Stimulated activated CD4-positive, alpha-beta T cell treated with anti-CD3 and anti-CD28 coated beads, Interleukin-1b, Interleukin-23, amount 100 ng/mL, for 48 hours (primary cell): Measurements from ENCODE around the gene ZNF581.

ENCODE experiments used
- DNase-seq: peaks from one replicate; pipeline ENCODE4 v3.0.0-alpha.2; 2020

Gene ZNF581

DNA sequence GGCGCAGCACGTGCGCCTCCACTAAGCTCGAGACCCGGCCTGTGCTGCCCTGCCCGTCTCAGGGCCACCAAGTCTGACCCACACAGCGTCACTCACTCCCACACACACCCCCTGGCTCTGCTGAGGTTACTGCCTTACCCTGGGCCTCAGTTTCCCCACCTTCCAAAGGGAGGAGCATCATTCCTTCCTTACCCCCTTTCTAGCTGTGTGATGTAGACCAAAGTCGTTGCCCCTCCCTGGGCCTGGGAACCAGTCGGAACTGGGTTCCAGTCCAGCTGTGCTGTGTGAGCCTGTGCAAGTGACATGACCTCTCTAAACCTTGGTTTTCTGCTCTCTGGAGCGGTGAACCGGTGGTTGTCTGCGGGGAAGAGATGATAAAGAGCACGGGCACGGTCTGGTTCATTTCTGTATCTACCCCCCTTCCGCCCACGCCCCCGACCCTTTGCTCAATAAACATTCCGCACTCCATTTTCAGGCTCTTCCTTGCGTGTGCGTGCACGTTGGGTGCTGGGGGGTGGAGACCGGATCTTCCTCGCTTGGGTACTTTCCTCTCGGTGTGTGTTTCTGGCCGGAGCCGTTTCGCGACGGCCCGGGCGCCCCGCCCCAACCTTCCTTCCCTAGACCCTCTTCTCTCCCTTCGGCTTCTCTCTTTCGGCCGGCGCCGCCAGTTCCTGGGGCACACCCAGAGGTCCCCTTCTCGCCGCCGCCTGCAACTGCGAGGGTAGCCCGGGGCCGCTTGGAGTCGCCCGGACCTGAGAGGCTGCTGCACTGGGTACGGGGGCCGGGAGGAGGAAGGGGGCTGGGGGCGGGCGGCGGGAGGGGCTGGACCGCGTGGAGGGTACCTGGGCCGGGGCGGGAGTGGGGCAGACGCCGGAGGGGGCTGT, at the start of gene ZNF581:
Gene ZNF581, plus strand, starts transcription at position 647 of the 884 bp plus-strand sequence. CDS start 923 bp downstream, outside the sequence.
- peak; percentile 87 for DNase-seq

- DNase-seq, result no peak
Measured at GRCh38 chr19:55594996-55595545, 48.4 kb upstream of the ZNF581 start.

- no peak for DNase-seq
Measured at GRCh38 chr19:55596304-55596703, 47.1 kb upstream of the ZNF581 start.

DNA sequence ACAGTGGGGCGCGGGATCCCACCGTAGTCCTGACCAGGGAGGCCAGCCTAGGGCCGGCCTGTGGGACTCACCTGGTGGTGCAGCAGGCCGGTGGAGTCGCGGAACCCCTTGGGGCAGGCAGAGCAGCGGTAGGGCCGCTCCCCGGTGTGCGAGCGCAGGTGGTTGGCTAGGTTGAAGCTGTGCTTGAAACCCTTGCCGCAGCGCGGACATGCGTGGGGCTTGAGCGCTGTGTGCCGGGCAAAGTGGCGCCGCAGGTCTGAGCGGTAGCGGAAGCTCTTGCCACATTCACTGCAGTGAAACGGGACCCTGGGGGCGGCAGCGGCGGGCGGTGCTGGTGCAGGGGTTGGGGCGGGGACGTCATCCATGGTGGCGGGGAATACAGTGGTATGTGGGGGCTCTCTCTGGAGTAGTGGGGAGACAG, 45.9 kb upstream of the ZNF581 start:
- no peak for DNase-seq

DNA sequence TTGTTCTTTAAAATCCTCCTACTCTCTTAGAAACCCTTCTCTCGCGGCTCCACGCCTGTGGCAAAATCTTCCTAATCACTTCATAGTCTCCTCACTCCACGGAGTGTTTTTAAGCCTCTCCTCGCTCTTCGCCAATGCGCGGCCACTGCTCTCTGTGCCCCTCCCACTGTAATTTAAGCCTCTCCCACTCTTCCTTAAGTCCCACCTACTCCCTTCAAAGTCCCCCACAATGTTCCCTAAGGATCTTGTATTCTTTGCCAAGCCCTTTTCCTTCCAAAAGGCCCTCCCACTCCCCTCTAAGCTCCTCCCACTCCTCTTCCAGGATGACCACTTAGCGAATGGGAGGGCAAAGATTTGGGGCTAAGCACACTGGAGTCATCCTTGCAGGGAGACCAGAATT, 45.4 kb upstream of the ZNF581 start:
- DNase-seq, result no peak

DNA sequence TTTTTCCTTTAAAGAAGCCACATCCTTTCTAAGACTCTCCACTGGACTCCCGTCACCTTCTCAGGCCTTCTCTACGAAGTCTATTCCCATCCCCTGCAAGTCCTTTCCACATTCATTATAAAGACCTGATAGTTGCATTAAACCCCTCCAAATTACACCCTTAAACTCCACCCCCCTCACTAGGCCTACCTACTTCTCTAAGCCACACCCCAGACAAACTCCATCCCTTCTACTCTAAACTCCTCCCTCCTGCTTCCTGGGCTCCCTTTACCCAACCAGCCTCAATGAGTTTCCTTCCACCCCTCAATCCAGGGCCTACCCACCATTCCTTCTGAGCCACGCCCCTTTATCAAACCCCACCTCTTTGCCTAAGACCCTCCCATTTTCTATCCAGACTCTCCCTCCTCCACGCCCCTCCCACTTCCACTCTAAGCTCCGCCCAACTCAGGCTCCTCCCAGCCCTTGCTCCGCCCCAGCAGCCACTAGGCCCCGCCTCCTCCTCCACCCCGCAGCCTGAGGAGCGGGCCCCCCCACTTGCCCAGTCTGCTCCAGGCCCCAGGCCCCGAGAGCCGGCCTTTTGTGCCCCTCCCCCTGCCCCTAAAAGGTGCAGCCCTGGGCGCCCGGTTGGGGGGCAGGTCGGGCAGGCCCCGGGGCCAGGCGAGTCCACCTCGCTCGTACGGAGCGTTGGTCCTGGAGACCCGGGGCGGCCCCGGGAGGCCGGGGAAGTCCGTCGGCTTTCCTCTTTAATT, 44.6 kb upstream of the ZNF581 start:
- peak; percentile 97 for DNase-seq

- peak; percentile 98 for DNase-seq
Measured at GRCh38 chr19:55599468-55599841, 44.0 kb upstream of the ZNF581 start, which contains the start of gene FIZ1. TSS of gene FIZ1 (minus strand) at chr19:55599517. CDS start at chr19:55597865, 1,652 bp downstream.

DNA sequence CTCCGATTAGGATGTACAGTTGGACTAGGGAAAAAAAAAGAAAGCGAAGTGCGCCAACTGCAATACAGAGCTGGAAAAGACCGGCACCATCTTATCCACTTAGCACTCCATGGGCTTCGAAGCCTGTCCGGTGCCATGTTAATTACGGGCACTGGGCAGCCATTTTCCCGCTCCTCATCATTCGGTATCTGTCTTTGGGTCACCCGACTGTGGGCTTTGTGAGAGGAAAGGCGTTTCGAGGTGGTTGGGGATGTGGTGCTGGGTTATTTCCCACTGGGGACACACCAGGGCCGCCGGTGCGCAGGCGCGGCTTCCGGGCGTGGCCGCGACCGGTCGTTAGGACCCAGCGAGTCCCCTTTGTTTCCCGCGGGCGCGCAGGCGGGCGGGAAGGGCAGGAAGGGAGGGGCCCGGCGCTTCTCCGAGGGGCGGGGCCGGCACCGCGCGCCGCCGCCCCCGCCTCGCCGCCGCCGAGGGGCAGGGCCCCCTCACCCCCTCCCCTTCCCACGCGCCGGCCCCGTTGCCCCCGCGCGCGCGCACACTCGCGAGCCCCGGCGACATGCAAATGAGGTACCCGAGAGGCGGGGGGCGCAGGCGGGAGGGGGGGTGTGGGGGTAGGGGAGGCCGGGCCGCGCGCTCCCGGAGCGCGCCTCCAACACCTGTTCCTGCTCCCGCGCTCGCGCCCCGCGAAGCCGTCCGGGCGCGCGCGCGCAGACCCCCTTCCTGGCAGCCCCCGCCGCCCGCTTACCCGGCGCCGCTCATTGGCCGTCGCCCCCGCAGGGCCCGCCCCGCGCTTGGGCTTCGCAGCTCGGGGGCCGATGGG, 43.4 kb upstream of the ZNF581 start, which contains the start of gene ZNF524:
Gene ZNF524, plus strand, starts transcription at position 447 of the 820 bp plus-strand sequence. CDS start 1,825 bp downstream, outside the sequence.
- peak; percentile 84 for DNase-seq

DNA sequence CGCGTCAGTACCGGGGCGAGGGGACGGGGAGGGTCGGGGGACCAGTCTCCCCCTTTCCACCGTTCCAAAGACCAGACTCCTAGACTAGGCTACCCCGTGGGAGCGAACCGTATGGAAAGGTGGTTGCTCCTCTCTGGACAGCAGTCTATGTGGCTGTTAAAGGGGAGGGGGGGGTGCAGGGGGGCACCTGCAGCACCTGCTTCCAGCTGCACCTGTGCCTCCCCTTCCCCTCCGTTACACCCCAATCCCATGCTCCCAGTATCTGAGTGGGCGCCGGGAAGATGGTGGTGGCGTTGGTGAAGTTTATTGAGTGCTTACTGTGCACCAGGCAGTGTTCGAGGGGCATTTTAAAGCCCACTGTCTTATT, 42.8 kb upstream of the ZNF581 start:
- DNase-seq, result no peak

- DNase-seq, result no peak
Measured at GRCh38 chr19:55601084-55601483, 42.4 kb upstream of the ZNF581 start.

DNA sequence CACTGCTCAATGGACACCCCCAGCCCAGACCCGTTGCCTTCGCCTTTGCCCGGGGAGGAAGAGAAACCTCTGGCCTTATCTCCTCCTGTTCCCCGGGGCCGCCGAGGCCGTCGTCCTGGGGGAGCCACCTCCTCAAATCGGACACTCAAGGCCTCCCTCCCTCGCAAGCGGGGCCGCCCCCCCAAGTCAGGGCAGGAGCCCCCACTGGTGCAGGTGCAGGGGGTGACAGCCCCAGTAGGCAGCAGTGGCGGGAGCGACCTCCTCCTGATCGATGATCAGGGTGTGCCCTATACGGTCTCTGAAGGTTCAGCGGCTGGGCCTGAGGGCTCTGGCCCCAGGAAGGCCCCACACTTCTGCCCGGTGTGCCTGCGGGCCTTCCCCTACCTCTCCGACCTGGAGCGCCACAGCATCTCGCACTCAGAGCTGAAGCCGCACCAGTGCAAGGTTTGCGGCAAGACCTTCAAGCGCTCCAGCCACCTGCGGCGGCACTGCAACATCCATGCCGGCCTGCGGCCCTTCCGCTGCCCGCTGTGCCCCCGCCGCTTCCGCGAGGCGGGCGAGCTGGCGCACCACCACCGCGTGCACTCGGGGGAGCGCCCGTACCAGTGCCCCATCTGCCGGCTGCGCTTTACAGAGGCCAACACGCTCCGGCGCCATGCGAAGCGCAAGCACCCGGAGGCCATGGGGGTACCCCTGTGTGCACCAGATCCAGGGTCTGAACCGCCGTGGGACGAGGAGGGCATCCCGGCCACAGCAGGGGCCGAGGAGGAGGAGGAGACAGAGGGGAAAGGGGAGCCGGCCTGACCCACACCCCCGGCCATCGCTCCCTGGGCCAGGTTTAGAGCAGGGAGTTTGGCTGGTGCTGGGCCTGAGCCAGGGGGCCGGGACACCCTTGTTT, 41.1 kb upstream of the ZNF581 start:
- no peak for DNase-seq

- DNase-seq, result no peak
Measured at GRCh38 chr19:55603115-55603514, 40.3 kb upstream of the ZNF581 start.

- no peak for DNase-seq
Measured at GRCh38 chr19:55603581-55604292, 39.7 kb upstream of the ZNF581 start.

GRCh38 chr19:55605207-55605636, 38.2 kb upstream of the ZNF581 start:
- peak; percentile 99 for DNase-seq

DNA sequence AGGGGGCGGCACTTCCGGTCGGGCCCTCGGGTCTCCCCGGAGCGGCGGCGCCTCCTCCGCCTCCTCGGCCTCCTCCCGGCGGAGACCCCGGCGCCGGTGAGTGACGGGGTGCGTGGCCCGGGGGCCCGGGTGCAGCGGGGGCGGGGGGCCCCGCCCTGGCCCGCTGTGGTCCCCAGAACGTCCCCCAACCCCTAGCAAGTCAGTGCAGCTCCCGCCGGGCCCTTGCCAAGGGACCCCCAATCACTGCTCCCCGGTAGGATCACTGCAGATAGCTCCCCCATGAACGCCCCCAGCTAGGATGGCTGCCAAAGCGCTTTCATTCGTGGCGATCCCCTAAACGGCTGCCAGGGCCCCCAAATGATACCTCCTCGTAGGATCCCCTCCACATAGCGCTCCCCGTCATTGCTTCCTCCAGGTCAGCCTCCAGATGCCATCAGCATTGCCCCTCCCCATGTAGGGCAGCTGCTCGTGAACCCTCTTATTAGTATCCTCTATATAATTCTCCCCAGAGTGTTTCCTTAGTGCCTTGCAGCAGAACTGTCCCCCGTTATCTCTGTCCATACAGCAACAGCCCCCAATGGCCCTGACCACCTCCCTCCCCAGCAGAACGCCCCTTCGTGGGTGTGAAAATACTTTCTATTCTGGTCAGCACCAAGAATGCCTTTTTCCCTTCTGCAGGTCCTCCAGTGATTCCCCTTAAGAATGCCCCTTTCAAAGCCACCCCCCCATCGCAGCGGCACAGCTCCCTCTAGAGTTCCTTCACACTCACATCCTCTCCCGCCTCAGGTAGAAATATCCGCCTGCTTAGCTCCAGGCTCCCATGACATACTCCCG, 37.6 kb upstream of the ZNF581 start, which contains the start of gene ZNF865:
Gene ZNF865, plus strand, starts transcription at position 11 of the 834 bp plus-strand sequence. CDS start 7,972 bp downstream, outside the sequence.
- DNase-seq, result peak; percentile 70

DNA sequence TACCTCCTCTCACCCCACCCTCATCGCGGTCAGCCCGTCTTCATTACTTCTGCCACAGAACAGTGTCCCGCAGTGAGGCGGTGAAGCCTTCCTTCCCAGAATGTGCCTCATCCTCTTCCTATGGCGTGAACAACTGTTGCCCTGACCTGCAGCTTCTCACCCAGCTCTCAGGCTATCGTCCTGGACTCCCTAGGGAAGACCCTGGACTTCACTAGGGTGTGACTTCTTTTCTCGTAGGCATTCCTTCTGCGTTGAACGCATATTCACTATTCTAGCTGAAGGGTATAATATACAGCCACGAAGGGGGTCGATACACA, 37.0 kb upstream of the ZNF581 start:
- DNase-seq, result no peak

- no peak for DNase-seq
Measured at GRCh38 chr19:55606817-55607216, 36.6 kb upstream of the ZNF581 start.

GRCh38 chr19:55609326-55609725, 34.1 kb upstream of the ZNF581 start:
- no peak for DNase-seq

DNA sequence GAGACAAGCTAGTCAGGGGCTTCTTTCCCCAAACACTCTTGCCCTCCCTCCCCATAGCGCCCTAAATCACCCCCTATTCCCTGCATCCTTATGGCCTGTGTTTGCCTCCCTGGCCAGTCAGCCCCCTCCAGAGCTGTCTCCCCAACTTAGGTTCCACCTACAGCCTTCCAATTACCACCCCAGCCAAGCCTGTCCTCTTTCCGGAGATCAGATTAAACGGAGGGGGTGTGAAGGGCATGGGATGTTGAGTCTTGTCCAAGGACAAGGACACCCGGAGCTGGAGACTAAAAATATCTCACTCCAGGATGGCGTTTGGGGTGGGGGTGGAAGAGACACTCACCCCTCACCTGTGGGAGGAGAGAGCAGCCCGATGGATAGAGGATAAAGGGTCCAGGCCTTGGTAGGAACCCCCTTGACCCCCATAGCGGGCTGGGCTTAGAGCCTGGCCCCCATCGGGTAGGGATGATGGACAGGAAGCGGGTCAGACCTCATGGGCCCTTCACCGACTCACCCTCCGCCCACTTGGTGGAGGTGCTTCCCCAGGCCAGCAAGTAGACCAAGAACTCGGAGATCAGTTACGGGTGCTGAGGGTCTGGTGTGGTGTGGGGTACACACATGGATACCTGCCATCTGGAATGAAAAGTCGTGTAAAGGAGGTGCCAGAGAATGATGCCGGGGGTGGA, 32.0 kb upstream of the ZNF581 start:
- DNase-seq, result no peak
